SK-N-MC (cell line): ENCODE measurements around the gene SMC1B.

Source experiments
- DNase-seq: peaks from one replicate; pipeline ENCODE4 v3.0.0-alpha.2; 2011; ENCODE audit warnings: low read depth, low spot score
- H3K27ac ChIP-seq: fragments of 200-600 bp; sonication (generic); 2 replicates; pipeline ENCODE4 v1.5.1; 2016; ENCODE audit warnings: mixed run types
- H3K36me3 ChIP-seq: fragments of 200-600 bp; sonication (generic); 2 replicates; pipeline ENCODE4 v1.6.1; 2017; ENCODE audit warnings: antibody characterized with exemption, low read length, mixed read lengths; ENCODE audit not compliant: insufficient read depth
- H3K4me3 ChIP-seq: fragments of 200-600 bp; sonication (generic); 2 replicates; pipeline ENCODE4 v1.5.1; 2016
- H3K9ac ChIP-seq: fragments of 200-600 bp; sonication (generic); 2 replicates; pipeline ENCODE4 v1.8.0; 2017; ENCODE audit warnings: mixed run types, mixed read lengths; ENCODE audit not compliant: insufficient read length
- H3K9me3 ChIP-seq: fragments of 200-600 bp; sonication (generic); 2 replicates; pipeline ENCODE4 v1.6.1; 2017; ENCODE audit warnings: low read depth, mild to moderate bottlenecking, antibody characterized with exemption, low read length, moderate library complexity, mixed read lengths
- EZH2 ChIP-seq: fragments of 200-600 bp; sonication (generic); IDR thresholded peaks from one replicate; pipeline ENCODE4 v1.6.1; 2017; ENCODE audit warnings: antibody characterized with exemption
- FOXP2 ChIP-seq: optimal IDR thresholded peaks from 2 replicates; pipeline ENCODE3; 2011; ENCODE audit warnings: mild to moderate bottlenecking, moderate library complexity; ENCODE audit not compliant: insufficient read depth; ENCODE audit errors: extremely low read length, control extremely low read depth
- POLR2AphosphoS5 ChIP-seq: IDR thresholded peaks from 2 replicates; pipeline ENCODE4 v1.6.1; 2012; ENCODE audit warnings: mild to moderate bottlenecking, low read depth, low read length, borderline replicate concordance

SMC1B gene

GRCh38 chr22:45351956-45352355, 61.4 kb downstream of the SMC1B start:
- Histone ChIP-seq H3K9ac (no peak overlapping the region), H3K27ac (no peak overlapping the region), H3K9me3 (no peaks in the 10 kb centered on the region), H3K36me3 (no peaks in the 10 kb centered on the region), H3K4me3 (no peak overlapping the region)
- no peak for TF ChIP-seq POLR2AphosphoS5
- no peak for TF ChIP-seq EZH2
- no peak for TF ChIP-seq FOXP2
- no peak for DNase-seq

- no peak for DNase-seq
Observed at GRCh38 chr22:45349916-45350315, 63.5 kb downstream of the SMC1B start.

GRCh38 chr22:45344334-45344733, 69.1 kb downstream of the SMC1B start:
- no peaks in the 10 kb centered on the region for H3K9me3 ChIP-seq
- H3K36me3 ChIP-seq: no peaks in the 10 kb centered on the region; the same call in 1 of the 2 replicates
- TF ChIP-seq EZH2: no peak
- no peak overlapping the region for H3K27ac ChIP-seq
- H3K9ac ChIP-seq: no peak overlapping the region
- H3K4me3 ChIP-seq: no peak overlapping the region
- no peak for DNase-seq

More at GRCh38 chr22:45349916-45350315, 63.5 kb downstream of the SMC1B start:
- H3K4me3 ChIP-seq: no peak overlapping the region
- H3K36me3 ChIP-seq: no peaks in the 10 kb centered on the region
- H3K27ac ChIP-seq: no peak overlapping the region
- TF ChIP-seq EZH2: no peak
- TF ChIP-seq POLR2AphosphoS5: no peak
- no peak for TF ChIP-seq FOXP2
- H3K9me3 ChIP-seq: no peaks in the 10 kb centered on the region
- H3K9ac ChIP-seq: no peak overlapping the region

- no peak overlapping the region for H3K9ac ChIP-seq
- no peak overlapping the region for H3K27ac ChIP-seq
- no peaks in the 10 kb centered on the region for H3K9me3 ChIP-seq
- DNase-seq: no peak
- H3K36me3 ChIP-seq: no peaks in the 10 kb centered on the region; the same call in 1 of the 2 replicates
- no peak overlapping the region for H3K4me3 ChIP-seq
- TF ChIP-seq POLR2AphosphoS5 (no peak), FOXP2 (no peak), EZH2 (no peak)
Observed at GRCh38 chr22:45343143-45343542, 70.3 kb downstream of the SMC1B start.

GRCh38 chr22:45341498-45341897, 71.9 kb downstream of the SMC1B start:
- no peak for TF ChIP-seq EZH2
- no peak for TF ChIP-seq POLR2AphosphoS5
- no peak for TF ChIP-seq FOXP2
- DNase-seq: no peak
- no peaks in the 10 kb centered on the region; the same call in 1 of the 2 replicates for H3K36me3 ChIP-seq
- no peak overlapping the region for H3K9ac ChIP-seq
- H3K9me3 ChIP-seq: no peaks in the 10 kb centered on the region
- no peak overlapping the region for H3K27ac ChIP-seq
- H3K4me3 ChIP-seq: no peak overlapping the region

GRCh38 chr22:45340323-45340722, 73.1 kb downstream of the SMC1B start:
- no peak for DNase-seq
- TF ChIP-seq POLR2AphosphoS5 (no peak), EZH2 (no peak), FOXP2 (no peak)

GRCh38 chr22:45338795-45339194, 74.6 kb downstream of the SMC1B start:
- peaks cover 17% of the 10 kb centered on the region for H3K36me3 ChIP-seq
- H3K9ac ChIP-seq: no peak overlapping the region
- TF ChIP-seq POLR2AphosphoS5 (no peak), EZH2 (no peak), FOXP2 (no peak)
- no peaks in the 10 kb centered on the region for H3K9me3 ChIP-seq
- DNase-seq: no peak
- H3K4me3 ChIP-seq: no peak overlapping the region
- no peak overlapping the region for H3K27ac ChIP-seq

More at GRCh38 chr22:45340323-45340722, 73.1 kb downstream of the SMC1B start:
- no peaks in the 10 kb centered on the region for H3K9me3 ChIP-seq
- no peak overlapping the region for H3K27ac ChIP-seq
- H3K9ac ChIP-seq: no peak overlapping the region
- H3K36me3 ChIP-seq: peaks cover 2% of the 10 kb centered on the region
- H3K4me3 ChIP-seq: no peak overlapping the region

GRCh38 chr22:45337536-45337935, 75.9 kb downstream of the SMC1B start:
- Histone ChIP-seq H3K27ac (peak overlapping the region; percentile 69), H3K9me3 (no peaks in the 10 kb centered on the region), H3K9ac (peak overlapping the region; percentile 8), H3K4me3 (peak overlapping the region; percentile 53; the same call in 1 of the 2 replicates), H3K36me3 (peaks cover 17% of the 10 kb centered on the region)
- no peak for DNase-seq
- no peak for TF ChIP-seq FOXP2
- TF ChIP-seq EZH2: no peak
- no peak for TF ChIP-seq POLR2AphosphoS5

- H3K36me3 ChIP-seq: peaks cover 17% of the 10 kb centered on the region
- H3K4me3 ChIP-seq: peak overlapping the region; percentile 53
Observed at GRCh38 chr22:45336971-45337431, 76.4 kb downstream of the SMC1B start.

More at GRCh38 chr22:45336971-45337431, 76.4 kb downstream of the SMC1B start:
- H3K9ac ChIP-seq: peak overlapping the region; percentile 48
- no peak for DNase-seq
- no peaks in the 10 kb centered on the region for H3K9me3 ChIP-seq
- H3K27ac ChIP-seq: peak overlapping the region; percentile 69
- TF ChIP-seq POLR2AphosphoS5: no peak
- TF ChIP-seq EZH2: no peak
- no peak for TF ChIP-seq FOXP2
